ENCODE data around the gene IFITM5.
"Not testable (repeated sequence)": the region's sequence is repeated elsewhere in the genome, so short reads cannot be mapped to it uniquely, and the experiment has no call there.

IFITM5 gene

DNA sequence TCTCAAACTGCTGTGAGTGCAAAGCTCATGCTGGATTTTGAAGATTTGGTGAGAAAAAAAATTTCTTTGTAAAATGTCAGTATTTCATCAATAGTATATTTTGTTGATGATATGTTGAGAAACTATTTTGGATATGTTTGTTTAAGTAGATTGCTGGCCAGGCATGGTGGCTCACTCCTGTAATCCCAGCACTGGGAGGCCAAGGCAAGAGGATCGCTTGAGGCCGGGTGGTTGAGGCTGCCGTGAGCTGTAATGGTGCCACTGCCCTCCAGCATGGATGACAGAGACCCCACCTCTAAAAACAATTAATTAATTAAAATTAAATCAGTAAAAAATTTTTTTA is 28.2 kb upstream of the IFITM5 start:
- DNase-seq = no peak

DNA sequence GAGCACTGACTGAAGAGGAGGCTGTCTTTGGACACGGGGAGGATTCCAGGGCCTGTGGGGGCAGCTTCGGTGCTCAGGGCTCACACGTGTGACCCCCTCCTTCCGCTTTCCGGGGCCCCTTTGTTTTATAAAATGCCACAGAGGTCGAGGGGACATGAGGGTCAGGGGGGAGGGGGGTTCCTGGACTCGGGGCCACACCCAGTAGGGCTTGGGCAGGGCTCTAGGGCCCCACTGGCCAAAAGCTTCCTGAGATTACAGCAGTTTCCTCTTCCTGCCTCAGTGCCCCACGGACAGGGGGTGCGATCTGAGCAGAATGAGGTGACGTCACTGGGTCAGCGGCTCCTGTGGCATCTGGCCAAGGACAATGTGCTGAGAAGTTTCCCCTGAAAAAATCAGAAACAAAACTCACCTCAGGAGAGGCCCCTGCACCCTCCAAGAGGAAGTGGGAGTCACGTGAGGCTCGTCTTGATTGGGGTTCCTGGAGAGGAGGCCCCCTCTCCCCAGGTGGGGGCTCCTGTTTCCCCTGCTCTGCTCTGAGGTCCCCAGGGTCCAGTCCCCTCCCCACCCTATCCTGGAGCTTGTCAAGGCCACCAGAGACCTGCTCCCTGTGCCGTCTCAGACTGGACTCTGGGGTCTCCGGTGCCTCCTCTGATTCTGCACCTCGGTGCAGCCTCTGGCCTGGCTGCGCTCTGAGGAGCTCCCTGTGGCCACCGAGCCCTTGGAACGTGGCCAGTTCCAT is 27.7 kb upstream of the IFITM5 start:
- no peak for DNase-seq

GRCh38 chr11:326592-326841 is 27.2 kb upstream of the IFITM5 start:
- no peak for DNase-seq

DNA sequence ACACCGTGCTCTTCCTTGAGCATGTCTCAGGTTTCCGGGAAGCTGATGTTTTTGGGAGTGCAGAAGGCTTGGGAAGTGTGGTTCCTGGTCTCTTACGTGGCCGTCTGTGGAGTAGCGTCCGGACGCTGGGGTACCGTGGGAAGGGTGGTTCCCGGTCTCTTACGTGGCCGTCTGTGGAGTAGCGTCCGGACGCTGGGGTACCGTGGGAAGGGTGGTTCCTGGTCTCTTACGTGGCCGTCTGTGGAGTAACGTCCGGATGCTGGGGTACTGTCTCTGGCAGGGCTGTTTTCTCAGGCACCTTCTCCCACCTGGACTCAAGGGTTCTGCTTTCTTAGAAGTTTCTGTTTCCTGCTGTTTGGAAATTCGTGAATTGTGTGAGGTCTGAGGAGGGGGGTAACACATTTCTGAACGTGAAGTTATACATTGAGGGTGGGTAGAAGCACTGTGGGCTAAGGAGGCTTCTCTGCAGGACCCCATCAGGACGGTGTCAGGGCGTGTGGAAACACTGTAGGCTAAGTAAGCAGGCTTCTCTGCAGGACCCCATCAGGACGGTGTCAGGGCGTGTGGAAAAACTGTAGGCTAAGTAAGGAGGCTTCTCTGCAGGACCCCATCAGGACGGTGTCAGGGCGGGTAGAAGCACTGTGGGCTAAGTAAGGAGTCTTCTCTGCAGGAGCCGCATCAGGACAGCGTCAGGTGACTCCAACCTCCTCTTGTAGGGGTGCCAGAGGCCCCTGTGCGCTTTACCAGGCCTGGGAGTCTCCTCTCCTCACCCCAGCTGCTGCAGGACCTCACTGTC is 26.7 kb upstream of the IFITM5 start:
- no peak for DNase-seq

DNA sequence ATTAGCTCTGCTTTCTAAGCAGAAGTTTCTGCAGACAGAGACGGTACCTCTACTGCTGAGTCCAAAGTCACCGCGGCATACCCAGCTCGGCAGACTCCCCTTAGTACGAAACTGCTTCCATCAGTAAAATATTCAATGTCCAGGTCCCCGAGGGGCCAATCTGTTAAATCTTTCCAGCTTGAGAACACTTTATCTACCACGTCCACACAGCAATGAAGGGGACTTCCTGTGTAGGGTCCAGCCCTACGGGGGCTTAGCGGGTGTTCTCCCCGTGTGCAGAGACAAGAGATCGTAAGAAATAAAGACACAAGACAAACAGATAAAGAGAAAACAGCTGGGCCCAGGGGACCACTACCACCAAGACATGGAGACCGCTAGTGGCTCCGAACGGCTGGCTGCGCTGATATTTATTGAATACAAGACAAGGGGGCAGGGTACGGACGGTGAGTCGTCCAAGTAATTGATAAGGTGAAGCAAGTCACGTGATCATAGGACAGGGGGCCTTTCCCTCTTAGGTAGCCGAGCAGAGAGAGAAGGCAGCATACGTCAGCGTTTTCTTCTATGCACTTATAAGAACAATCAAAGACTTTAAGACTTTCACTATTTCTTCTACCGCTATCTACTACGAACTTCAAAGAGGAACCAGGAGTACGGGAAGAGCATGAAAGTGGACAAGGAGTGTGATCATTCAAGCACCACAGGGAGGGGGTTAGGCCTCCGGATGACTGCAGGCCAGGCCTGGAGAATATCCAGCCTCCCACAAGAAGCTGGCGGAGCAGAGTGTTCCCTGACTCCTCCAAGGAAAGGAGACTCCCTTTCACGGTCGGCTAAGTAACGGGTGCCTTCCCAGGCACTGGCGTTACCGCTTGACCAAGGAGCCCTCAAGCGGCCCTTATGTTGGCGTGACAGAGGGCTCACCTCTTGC is 25.5 kb upstream of the IFITM5 start:
- DNase-seq = not testable (repeated sequence)

DNA sequence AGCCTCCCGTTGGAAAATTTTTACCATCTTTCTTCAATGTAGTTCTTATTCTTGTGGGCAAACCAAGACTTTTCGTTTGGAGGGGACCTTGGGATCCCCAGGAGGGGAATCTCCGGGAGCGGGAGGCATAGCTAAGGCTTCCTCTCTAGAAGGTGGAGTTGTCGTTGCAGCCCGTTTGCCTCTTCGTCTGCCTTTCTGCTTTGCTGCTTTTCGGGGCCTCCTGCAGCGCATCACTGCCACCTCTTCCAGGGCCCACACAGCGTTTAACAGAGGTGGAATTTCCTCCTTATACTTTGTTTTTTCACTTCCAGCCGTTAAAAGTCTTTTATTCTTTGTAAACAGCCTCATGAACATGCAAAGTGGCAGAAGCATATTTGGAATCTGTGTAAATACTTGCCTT is 24.8 kb upstream of the IFITM5 start:
- DNase-seq = no peak

GRCh38 chr11:319888-320273 is 20.6 kb upstream of the IFITM5 start:
- DNase-seq = not testable (repeated sequence)

- not testable (repeated sequence) for DNase-seq
These were observed 20.0 kb upstream of the IFITM5 start for GRCh38 chr11:319121-319887.

GRCh38 chr11:318405-319120 is 19.2 kb upstream of the IFITM5 start:
- DNase-seq = not testable (repeated sequence)

DNA sequence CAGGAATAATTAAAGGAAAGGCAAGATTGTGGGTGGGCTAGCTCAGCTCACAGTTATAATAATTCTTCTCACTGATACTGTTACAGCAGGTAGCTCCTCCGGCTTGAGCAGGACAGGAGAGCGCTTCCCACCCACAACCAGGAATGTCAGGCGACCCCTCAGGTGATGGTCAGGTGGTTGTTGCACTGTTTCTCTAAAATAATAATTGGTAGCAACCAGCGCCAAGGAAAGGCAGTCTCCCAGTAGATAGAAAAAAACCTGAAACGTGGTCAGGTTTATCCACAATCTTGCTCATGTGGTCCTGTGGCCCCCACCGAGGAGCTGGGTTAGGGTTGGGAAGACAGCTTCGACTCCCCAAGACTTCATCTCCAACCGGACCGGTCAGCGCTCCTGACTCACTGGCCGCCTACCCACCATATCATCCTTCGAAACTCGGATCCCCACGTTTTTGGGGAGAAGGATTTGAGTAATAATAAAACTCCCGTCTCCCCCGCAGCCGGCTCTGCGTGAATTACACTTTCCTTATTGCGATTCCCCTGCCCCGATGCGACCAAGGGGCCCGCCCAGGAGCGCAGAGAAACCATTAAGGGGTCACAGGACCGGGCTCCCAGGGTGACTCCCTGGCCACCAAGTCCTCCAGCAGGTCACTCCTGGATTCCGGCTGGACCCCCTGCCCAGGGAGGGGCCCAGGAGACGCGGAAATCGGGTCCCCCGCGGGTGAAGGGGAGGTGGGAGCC is 18.5 kb upstream of the IFITM5 start:
- not testable (repeated sequence) for DNase-seq

GRCh38 chr11:316891-317301 is 17.6 kb upstream of the IFITM5 start:
- no peak for DNase-seq

GRCh38 chr11:316031-316701 is 16.8 kb upstream of the IFITM5 start:
- no peak for DNase-seq

DNA sequence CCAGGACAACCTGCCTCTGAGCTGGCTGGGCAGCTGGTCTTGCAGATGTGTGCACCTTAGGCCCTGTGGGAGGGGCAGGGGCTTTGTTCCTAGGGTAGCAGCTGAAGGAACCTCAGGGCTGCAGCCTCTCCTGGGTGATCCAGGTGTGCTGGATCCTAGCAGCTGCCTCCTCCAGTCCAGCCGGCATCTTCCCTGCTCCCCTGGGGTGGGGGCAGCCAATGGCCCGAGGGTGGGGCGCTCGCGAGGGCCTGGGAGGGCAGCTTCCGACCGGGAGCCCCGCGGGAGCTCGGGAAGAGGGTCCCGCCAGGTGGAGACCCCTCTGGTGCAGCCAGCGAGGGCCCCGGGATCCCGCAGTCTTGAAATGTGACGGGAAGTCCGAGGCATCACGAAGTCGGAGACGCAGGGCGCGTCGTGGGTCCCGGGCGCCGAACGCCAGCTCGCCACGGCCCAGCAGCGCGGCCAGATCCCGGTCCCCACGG is 16.2 kb upstream of the IFITM5 start:
- DNase-seq = no peak

DNA sequence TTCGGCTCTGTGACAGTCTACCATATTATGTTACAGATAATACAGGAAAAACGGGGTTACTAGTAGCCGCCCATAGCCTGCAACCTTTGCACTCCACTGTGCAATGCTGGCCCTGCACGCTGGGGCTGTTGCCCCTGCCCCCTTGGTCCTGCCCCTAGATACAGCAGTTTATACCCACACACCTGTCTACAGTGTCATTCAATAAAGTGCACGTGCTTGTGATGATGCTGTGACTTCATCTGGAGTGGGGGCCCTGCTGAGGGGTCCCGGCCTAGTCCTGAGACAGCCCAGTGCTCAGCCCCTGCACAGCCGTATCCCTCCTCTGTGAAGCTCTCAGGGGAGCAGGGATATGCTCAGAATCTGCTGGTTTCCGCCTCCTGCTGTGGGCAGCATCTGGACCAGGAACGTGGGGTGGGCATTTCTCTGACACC is 15.7 kb upstream of the IFITM5 start:
- DNase-seq = no peak

DNA sequence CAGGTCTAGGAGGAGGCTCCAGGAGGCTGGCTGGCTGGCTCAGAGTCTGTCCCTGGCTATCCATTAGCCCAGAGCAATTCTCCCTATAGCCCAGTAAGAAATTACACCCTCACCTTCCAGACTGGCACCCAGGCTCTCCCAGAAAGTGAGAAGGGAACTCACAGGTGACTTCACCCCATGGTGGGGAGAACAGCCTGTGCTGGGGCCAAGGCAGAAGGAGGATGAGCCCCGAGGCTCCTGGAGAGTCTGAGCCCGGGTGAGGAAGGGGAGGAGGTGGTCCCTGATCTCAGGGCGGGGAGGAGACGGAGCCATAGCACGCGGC is 15.2 kb upstream of the IFITM5 start:
- DNase-seq = not testable (repeated sequence)

- no peak for DNase-seq
These were observed 14.6 kb upstream of the IFITM5 start, which contains the start of gene IFITM1 for GRCh38 chr11:313787-314553. Gene IFITM1, plus strand, starts transcription at chr11:314040. Its CDS starts 131 bp downstream, at chr11:314171.

GRCh38 chr11:313304-313786 is 14.0 kb upstream of the IFITM5 start:
- no peak for DNase-seq

- no peak for DNase-seq
These were observed 12.9 kb upstream of the IFITM5 start for GRCh38 chr11:312092-312816.
